Measurements from ENCODE around the gene TNRC6C. TPM values are rescaled to one million over a fixed set of nuclear protein-coding genes. Genes with fewer than 3 reads are reported as not detected.
A peak's percentile ranks its signal among the peaks of the same experiment; 100 is the strongest.

TNRC6C gene
- total and polyA plus RNA-seq, 2 of the 13 experiments (the other 11 are each of a cell fraction or from before 2014, with no cell fraction given), result 0.66 to 4.9 TPM

- TF ChIP-seq FOXK1 (CRISPR knock-in tag; IDR thresholded peaks at IDR 0.05; ENCODE audit: borderline replicate concordance, low read depth) (no peak), ZNF891 (CRISPR knock-in tag; IDR thresholded peaks at IDR 0.05) (no peak), ZBTB38 (CRISPR knock-in tag; IDR thresholded peaks at IDR 0.05) (peak; percentile 41; the same call in 1 of the 2 replicates), THRA (CRISPR knock-in tag; IDR thresholded peaks at IDR 0.05; ENCODE audit: borderline replicate concordance) (0 out of 2 replicates have a peak, but pooled peaks have one; percentile 13), SMAD1 (CRISPR knock-in tag; IDR thresholded peaks at IDR 0.05; ENCODE audit: borderline replicate concordance, low read depth) (no peak), ARID5B (CRISPR knock-in tag; IDR thresholded peaks at IDR 0.05) (0 out of 2 replicates have a peak, but pooled peaks have one; percentile 25), ZNF343 (CRISPR knock-in tag; IDR thresholded peaks at IDR 0.05) (no peak), MYC (CRISPR knock-in tag; IDR thresholded peaks at IDR 0.05; ENCODE audit: borderline replicate concordance) (0 out of 2 replicates have a peak, but pooled peaks have one; percentile 7), ZNF639 (CRISPR knock-in tag; conservative IDR thresholded peaks at IDR 0.05) (no peak), SNAPC5 (CRISPR knock-in tag; IDR thresholded peaks at IDR 0.05; ENCODE audit: borderline replicate concordance) (no peak), ZBTB7B (CRISPR knock-in tag; IDR thresholded peaks at IDR 0.05) (peak; percentile 62; the same call in 1 of the 2 replicates), ZNF512 (CRISPR knock-in tag; IDR thresholded peaks at IDR 0.05) (no peak)
- TF ChIP-seq, protein P1, sequence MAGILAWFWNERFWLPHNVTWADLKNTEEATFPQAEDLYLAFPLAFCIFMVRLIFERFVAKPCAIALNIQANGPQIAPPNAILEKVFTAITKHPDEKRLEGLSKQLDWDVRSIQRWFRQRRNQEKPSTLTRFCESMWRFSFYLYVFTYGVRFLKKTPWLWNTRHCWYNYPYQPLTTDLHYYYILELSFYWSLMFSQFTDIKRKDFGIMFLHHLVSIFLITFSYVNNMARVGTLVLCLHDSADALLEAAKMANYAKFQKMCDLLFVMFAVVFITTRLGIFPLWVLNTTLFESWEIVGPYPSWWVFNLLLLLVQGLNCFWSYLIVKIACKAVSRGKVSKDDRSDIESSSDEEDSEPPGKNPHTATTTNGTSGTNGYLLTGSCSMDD (CRISPR knock-in tag; IDR thresholded peaks at IDR 0.05), result no peak
- TF ChIP-seq, protein P2, sequence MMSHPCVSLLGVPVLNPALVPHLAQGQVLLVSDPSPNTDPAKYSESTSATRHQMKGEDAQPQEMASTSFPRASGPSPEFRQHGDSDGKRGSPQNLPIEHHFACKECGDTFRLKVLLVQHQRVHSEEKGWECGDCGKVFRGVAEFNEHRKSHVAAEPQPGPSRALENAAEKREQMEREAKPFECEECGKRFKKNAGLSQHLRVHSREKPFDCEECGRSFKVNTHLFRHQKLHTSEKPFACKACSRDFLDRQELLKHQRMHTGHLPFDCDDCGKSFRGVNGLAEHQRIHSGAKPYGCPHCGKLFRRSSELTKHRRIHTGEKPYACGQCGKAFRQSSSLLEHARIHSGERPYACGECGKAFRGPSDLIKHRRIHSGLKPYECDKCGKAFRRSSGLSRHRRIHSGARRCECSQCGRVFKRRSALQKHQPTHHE (CRISPR knock-in tag; IDR thresholded peaks at IDR 0.05; ENCODE audit: borderline replicate concordance), result no peak
- TF ChIP-seq, protein P3, sequence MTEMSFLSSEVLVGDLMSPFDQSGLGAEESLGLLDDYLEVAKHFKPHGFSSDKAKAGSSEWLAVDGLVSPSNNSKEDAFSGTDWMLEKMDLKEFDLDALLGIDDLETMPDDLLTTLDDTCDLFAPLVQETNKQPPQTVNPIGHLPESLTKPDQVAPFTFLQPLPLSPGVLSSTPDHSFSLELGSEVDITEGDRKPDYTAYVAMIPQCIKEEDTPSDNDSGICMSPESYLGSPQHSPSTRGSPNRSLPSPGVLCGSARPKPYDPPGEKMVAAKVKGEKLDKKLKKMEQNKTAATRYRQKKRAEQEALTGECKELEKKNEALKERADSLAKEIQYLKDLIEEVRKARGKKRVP (CRISPR knock-in tag; IDR thresholded peaks at IDR 0.05), result peak in 1 of 2 experiments; percentile 62; a peak in 1 of 4 replicates
Observed at GRCh38 chr17:78108726-78109488, 150.4 kb downstream of the TNRC6C start (continued).
